H9 (cell line): Measurements from ENCODE around the gene RPGR. TPM values are rescaled to one million over a fixed set of nuclear protein-coding genes. Genes with fewer than 3 reads are reported as not detected.

Source experiments
- DNase-seq: peaks from one replicate; pipeline ENCODE4 v3.0.0-alpha.2; 2017
- H2AFZ ChIP-seq: one replicate; pipeline ENCODE4 v1.6.1; 2013; ENCODE audit warnings: mild to moderate bottlenecking, low read length, control low read depth, moderate library complexity
- H2AK5ac ChIP-seq: 2 replicates; pipeline ENCODE4 v1.6.1; 2013; ENCODE audit warnings: low read length, control low read depth, mixed read lengths; ENCODE audit not compliant: insufficient read length
- H2BK120ac ChIP-seq: one replicate; pipeline ENCODE4 v1.6.1; 2013; ENCODE audit warnings: low read depth, mild to moderate bottlenecking, low read length, control low read depth, inconsistent platforms; ENCODE audit not compliant: poor library complexity, severe bottlenecking
- H2BK12ac ChIP-seq: 2 replicates; pipeline ENCODE4 v1.6.1; 2013; ENCODE audit warnings: low read length, control low read depth, mixed read lengths, low read depth; ENCODE audit not compliant: insufficient read length
- H2BK15ac ChIP-seq: 2 replicates; pipeline ENCODE4 v1.6.1; 2013; ENCODE audit warnings: low read depth, low read length, control low read depth
- H2BK20ac ChIP-seq: one replicate; pipeline ENCODE4 v1.6.1; 2013; ENCODE audit warnings: low read depth, mild to moderate bottlenecking, low read length, control low read depth, inconsistent platforms; ENCODE audit not compliant: poor library complexity, severe bottlenecking
- H2BK5ac ChIP-seq: 2 replicates; pipeline ENCODE4 v1.6.1; 2013; ENCODE audit warnings: low read length, control low read depth, mixed read lengths; ENCODE audit not compliant: insufficient read length
- H3K14ac ChIP-seq: 2 replicates; pipeline ENCODE4 v1.6.1; 2013; ENCODE audit warnings: low read length, control low read depth; ENCODE audit not compliant: insufficient read depth
- H3K18ac ChIP-seq: 2 replicates; pipeline ENCODE4 v1.6.1; 2013; ENCODE audit warnings: low read depth, mild to moderate bottlenecking, mixed read lengths, low read length, control low read depth; ENCODE audit not compliant: insufficient read length
- H3K23ac ChIP-seq: 2 replicates; pipeline ENCODE4 v1.6.1; 2013; ENCODE audit warnings: low read length, control low read depth, mixed read lengths, low read depth; ENCODE audit not compliant: insufficient read length
- H3K23me2 ChIP-seq: 2 replicates; pipeline ENCODE4 v1.6.1; 2013; ENCODE audit warnings: low read depth, mild to moderate bottlenecking, mixed read lengths, low read length, control low read depth; ENCODE audit not compliant: insufficient read length, poor library complexity, severe bottlenecking
- H3K27ac ChIP-seq: 2 replicates; pipeline ENCODE4 v1.5.1; 2013; ENCODE audit warnings: low read length, control low read depth, mixed read lengths, low read depth; ENCODE audit not compliant: insufficient read length
- H3K27me3 ChIP-seq: 2 replicates; pipeline ENCODE4 v1.6.1; 2013; ENCODE audit warnings: low read length, control low read depth, inconsistent platforms; ENCODE audit not compliant: insufficient read depth
- H3K4ac ChIP-seq: 2 replicates; pipeline ENCODE4 v1.6.1; 2013; ENCODE audit warnings: low read depth, mild to moderate bottlenecking, control low read depth, inconsistent platforms, low read length, moderate library complexity
- H3K4me1 ChIP-seq: 2 replicates; pipeline ENCODE4 v1.6.1; 2013; ENCODE audit warnings: low read length, control low read depth, inconsistent platforms; ENCODE audit not compliant: insufficient read depth
- H3K4me2 ChIP-seq: 2 replicates; pipeline ENCODE4 v1.6.1; 2013; ENCODE audit warnings: low read length, control low read depth, mixed read lengths; ENCODE audit not compliant: insufficient read length, insufficient read depth
- H3K56ac ChIP-seq: 2 replicates; pipeline ENCODE4 v1.6.1; 2013; ENCODE audit warnings: low read depth, mild to moderate bottlenecking, mixed read lengths, low read length, control low read depth; ENCODE audit not compliant: insufficient read length
- H3K79me1 ChIP-seq: 2 replicates; pipeline ENCODE4 v1.6.1; 2013; ENCODE audit warnings: low read depth, mild to moderate bottlenecking, moderate library complexity, low read length, control low read depth, inconsistent platforms; ENCODE audit not compliant: insufficient read depth, poor library complexity, severe bottlenecking
- H3K79me2 ChIP-seq: 2 replicates; pipeline ENCODE4 v1.6.1; 2013; ENCODE audit warnings: low read length, control low read depth, inconsistent platforms; ENCODE audit not compliant: insufficient read depth
- H3K9ac ChIP-seq: 2 replicates; pipeline ENCODE4 v1.6.1; 2013; ENCODE audit warnings: low read length, control low read depth, mixed read lengths; ENCODE audit not compliant: insufficient read length; ENCODE audit errors: extremely low read depth
- H3K9me3 ChIP-seq: one replicate; pipeline ENCODE4 v1.6.1; 2013; ENCODE audit warnings: low read depth, low read length, inconsistent platforms; ENCODE audit not compliant: control insufficient read depth
- H3T11ph ChIP-seq: one replicate; pipeline ENCODE4 v1.6.1; 2013; ENCODE audit warnings: mild to moderate bottlenecking, low read length, control low read depth, inconsistent platforms
- H4K20me1 ChIP-seq: one replicate; pipeline ENCODE4 v1.6.1; 2013; ENCODE audit not compliant: control insufficient read depth, insufficient read length, insufficient read depth
- H4K5ac ChIP-seq: 2 replicates; pipeline ENCODE4 v1.6.1; 2013; ENCODE audit warnings: low read depth, mild to moderate bottlenecking, mixed read lengths, low read length, control low read depth; ENCODE audit not compliant: insufficient read length
- H4K8ac ChIP-seq: replicated peaks from 2 replicates; pipeline ENCODE4 v1.6.1; 2013; ENCODE audit warnings: low read length, control low read depth, mixed read lengths, low read depth; ENCODE audit not compliant: insufficient read length
- H4K91ac ChIP-seq: 2 replicates; pipeline ENCODE4 v1.6.1; 2013; ENCODE audit warnings: low read depth, mild to moderate bottlenecking, moderate library complexity, mixed read lengths, low read length, control low read depth; ENCODE audit not compliant: insufficient read length
- H3K27ac Mint-ChIP-seq, 3 experiments: 2 replicates in 2 of 3; 3 replicates in 1 of 3; pipeline ENCODE4 v1.8.0; 2020 to 2021; ENCODE audit warnings: mixed read lengths in 3 of 3, mild to moderate bottlenecking in 1 of 3, moderate library complexity in 1 of 3
- H3K27me3 Mint-ChIP-seq: 2 replicates; pipeline ENCODE4 v1.8.0; 2021; ENCODE audit warnings: low read depth, mild to moderate bottlenecking, moderate library complexity, mixed read lengths
- H3K36me3 Mint-ChIP-seq, 3 experiments: 2 replicates in 2 of 3; 3 replicates in 1 of 3; pipeline ENCODE4 v1.8.0; 2020 to 2021; ENCODE audit warnings: low read depth in 3 of 3, mixed read lengths in 3 of 3; ENCODE audit not compliant: insufficient read depth in 1 of 3
- H3K4me1 Mint-ChIP-seq, 2 experiments: 2 replicates each; pipeline ENCODE4 v1.8.0; 2020; ENCODE audit warnings: mixed read lengths in 2 of 2
- H3K4me3 Mint-ChIP-seq, 2 experiments: 2 replicates in 1 of 2; 3 replicates in 1 of 2; pipeline ENCODE4 v1.8.0; 2020 to 2021; ENCODE audit warnings: mild to moderate bottlenecking in 2 of 2, mixed read lengths in 2 of 2, moderate library complexity in 1 of 2
- H3K9me3 Mint-ChIP-seq, 2 experiments: 2 replicates in 1 of 2; 3 replicates in 1 of 2; pipeline ENCODE4 v1.8.0; 2020; ENCODE audit warnings: mild to moderate bottlenecking in 2 of 2, mixed read lengths in 2 of 2, moderate library complexity in 1 of 2
- WGBS: extraction: QIAGEN DNeasy Blood & Tissue Kit; methylation state at CpG from one replicate; pipeline ENCODE4 v1.1.7; 2013; ENCODE audit warnings: missing lambda C conversion rate, low lambda C conversion rate, mixed read lengths; ENCODE audit not compliant: insufficient read length; ENCODE audit errors: extremely low coverage; 5-methylcytosine and 5-hydroxymethylcytosine counted together
- total RNA-seq: library from RNA; stranded (reverse); gene quantifications from 2 replicates; pipeline ENCODE4 v1.2.1, GENCODE V29; 2021
- TF ChIP-seq, protein P1 (sequence below): fragments of 200-600 bp; sonication (generic); conservative IDR thresholded peaks from 3 replicates; pipeline ENCODE4 v1.8.0; 2021; ENCODE audit warnings: antibody characterized with exemption, mild to moderate bottlenecking

Gene RPGR
- total RNA-seq, 1 experiment from 2014 or later, result 7.3 TPM

DNA sequence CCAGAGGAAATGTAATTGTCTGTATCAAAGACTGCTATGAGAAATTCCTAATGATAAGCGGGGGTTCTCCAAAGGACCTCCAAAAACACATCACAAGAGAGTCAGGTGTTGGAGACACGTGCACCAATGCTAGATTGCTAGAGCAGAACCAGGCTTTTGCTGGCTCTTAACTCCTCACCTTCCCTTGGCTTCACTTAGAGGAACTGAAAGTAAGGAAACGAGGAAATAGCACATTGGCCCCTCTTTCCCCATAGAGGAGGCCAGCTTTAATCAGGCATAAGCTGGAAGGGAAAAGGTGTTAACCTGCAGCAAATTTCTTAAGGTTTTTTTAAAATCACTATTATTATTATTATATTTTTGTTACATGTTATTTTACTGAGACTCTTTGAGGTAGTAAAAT, 38.6 kb upstream of the RPGR start:
- Histone ChIP-seq H3K56ac (no peak overlapping the region), H4K5ac (no peak overlapping the region), H2AK5ac (no peak overlapping the region), H4K91ac (no peak overlapping the region), H3K23ac (no peak overlapping the region), H3K4ac (no peak overlapping the region), H3T11ph (no peak overlapping the region), H4K20me1 (no peaks in the 10 kb centered on the region), H3K14ac (no peak overlapping the region), H3K4me1 (no peaks in the 10 kb centered on the region), H2AFZ (no peak overlapping the region), H3K79me2 (no peaks in the 10 kb centered on the region), H3K27me3 (no peaks in the 10 kb centered on the region), H3K27ac (no peak overlapping the region), H3K9ac (no peak overlapping the region), H2BK15ac (no peak overlapping the region), H2BK5ac (no peak overlapping the region), H3K79me1 (no peaks in the 10 kb centered on the region), H2BK12ac (no peak overlapping the region), H2BK20ac (no peak overlapping the region), H2BK120ac (no peak overlapping the region), H3K18ac (no peak overlapping the region), H3K4me2 (no peak overlapping the region), H3K23me2 (no peaks in the 10 kb centered on the region), H3K9me3 (no peaks in the 10 kb centered on the region), H4K8ac (no peak overlapping the region)
- no peak overlapping the region for H3K27ac Mint-ChIP-seq
- H3K9me3 Mint-ChIP-seq, result peaks cover 47 to 51% of the 10 kb centered on the region in 2 experiments
- TF ChIP-seq, protein P1, sequence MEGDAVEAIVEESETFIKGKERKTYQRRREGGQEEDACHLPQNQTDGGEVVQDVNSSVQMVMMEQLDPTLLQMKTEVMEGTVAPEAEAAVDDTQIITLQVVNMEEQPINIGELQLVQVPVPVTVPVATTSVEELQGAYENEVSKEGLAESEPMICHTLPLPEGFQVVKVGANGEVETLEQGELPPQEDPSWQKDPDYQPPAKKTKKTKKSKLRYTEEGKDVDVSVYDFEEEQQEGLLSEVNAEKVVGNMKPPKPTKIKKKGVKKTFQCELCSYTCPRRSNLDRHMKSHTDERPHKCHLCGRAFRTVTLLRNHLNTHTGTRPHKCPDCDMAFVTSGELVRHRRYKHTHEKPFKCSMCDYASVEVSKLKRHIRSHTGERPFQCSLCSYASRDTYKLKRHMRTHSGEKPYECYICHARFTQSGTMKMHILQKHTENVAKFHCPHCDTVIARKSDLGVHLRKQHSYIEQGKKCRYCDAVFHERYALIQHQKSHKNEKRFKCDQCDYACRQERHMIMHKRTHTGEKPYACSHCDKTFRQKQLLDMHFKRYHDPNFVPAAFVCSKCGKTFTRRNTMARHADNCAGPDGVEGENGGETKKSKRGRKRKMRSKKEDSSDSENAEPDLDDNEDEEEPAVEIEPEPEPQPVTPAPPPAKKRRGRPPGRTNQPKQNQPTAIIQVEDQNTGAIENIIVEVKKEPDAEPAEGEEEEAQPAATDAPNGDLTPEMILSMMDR, result no peak
- no peak for DNase-seq
- no CpG with 5 or more reads among the region's 3 CpGs for WGBS
- peaks cover 0 to 2% (median 0%) of the 10 kb centered on the region in 3 experiments; a peak in 3 of 7 replicates for H3K36me3 Mint-ChIP-seq
- no peak overlapping the region for H3K4me3 Mint-ChIP-seq
- H3K4me1 Mint-ChIP-seq, result no peaks in the 10 kb centered on the region
- H3K27me3 Mint-ChIP-seq, result no peaks in the 10 kb centered on the region
